NT2/D1 (cell line): Measurements from ENCODE around the gene TNP2.

ENCODE experiments used
- DNase-seq: peaks from one replicate; pipeline ENCODE4 v3.0.0-alpha.2; 2011; ENCODE audit warnings: low read depth, low spot score
- H3K27me3 ChIP-seq: 2 replicates; pipeline ENCODE4 v1.6.0; 2011; ENCODE audit warnings: mild to moderate bottlenecking; ENCODE audit not compliant: insufficient read length, insufficient read depth
- H3K36me3 ChIP-seq: 2 replicates; pipeline ENCODE4 v1.6.1; 2011; ENCODE audit warnings: mild to moderate bottlenecking, low read length, mixed read lengths; ENCODE audit not compliant: insufficient read depth, insufficient read length
- H3K4me1 ChIP-seq: 2 replicates; pipeline ENCODE4 v1.5.1; 2011; ENCODE audit not compliant: insufficient read depth, insufficient read length
- H3K4me3 ChIP-seq: 2 replicates; pipeline ENCODE4 v1.5.1; 2011; ENCODE audit warnings: low read depth; ENCODE audit not compliant: insufficient read length
- H3K9ac ChIP-seq: 2 replicates; pipeline ENCODE4 v1.6.0; 2011; ENCODE audit warnings: low read depth; ENCODE audit not compliant: insufficient read length
- H3K9me3 ChIP-seq: 2 replicates; pipeline ENCODE4 v1.5.1; 2011; ENCODE audit warnings: mild to moderate bottlenecking, low read length; ENCODE audit not compliant: insufficient read depth
- SUZ12 ChIP-seq: IDR thresholded peaks from 2 replicates; pipeline ENCODE4 v1.6.1; 2011; ENCODE audit not compliant: insufficient read length, insufficient read depth; ENCODE audit errors: extremely low read depth
- YY1 ChIP-seq: IDR thresholded peaks from 2 replicates; pipeline ENCODE4 v1.6.1; 2011; ENCODE audit not compliant: insufficient read length, insufficient read depth
- ZNF274 ChIP-seq: IDR thresholded peaks from 2 replicates; pipeline ENCODE4 v1.6.1; 2011; ENCODE audit warnings: mild to moderate bottlenecking, low read depth, low read length

TNP2 gene

GRCh38 chr16:11255737-11256660 lies 13.1 kb downstream of the TNP2 start, which contains the start of gene SOCS1:
Gene SOCS1 (minus strand): TSS chr16:11256204. CDS start chr16:11255478, 726 bp downstream.
- Histone ChIP-seq H3K27me3 (peaks cover 3% of the 10 kb centered on the region), H3K4me3 (peak within 1 kb of the TSS; percentile 81), H3K9ac (peak within 1 kb of the TSS; percentile 88), H3K4me1 (peaks cover 16% of the 10 kb centered on the region), H3K36me3 (peaks cover 38% of the 10 kb centered on the region), H3K9me3 (no peaks in the 10 kb centered on the region)
- DNase-seq, result peak; percentile 79
- TF ChIP-seq ZNF274 (no peak), SUZ12 (no peak), YY1 (no peak)

GRCh38 chr16:11254913-11255736 lies 14.0 kb downstream of the TNP2 start:
- no peak for DNase-seq
- Histone ChIP-seq H3K9me3 (no peaks in the 10 kb centered on the region), H3K9ac (peak overlapping the region; percentile 88), H3K4me1 (peaks cover 11% of the 10 kb centered on the region), H3K36me3 (peaks cover 38% of the 10 kb centered on the region), H3K27me3 (peaks cover 3% of the 10 kb centered on the region), H3K4me3 (peak overlapping the region; percentile 81)
- TF ChIP-seq YY1 (no peak), ZNF274 (no peak), SUZ12 (no peak)

GRCh38 chr16:11253995-11254912 lies 14.9 kb downstream of the TNP2 start:
- TF ChIP-seq ZNF274 (no peak), YY1 (no peak), SUZ12 (no peak)
- H3K9ac ChIP-seq, result peak overlapping the region; percentile 88
- H3K27me3 ChIP-seq, result no peaks in the 10 kb centered on the region
- H3K36me3 ChIP-seq, result peaks cover 38% of the 10 kb centered on the region
- H3K9me3 ChIP-seq, result no peaks in the 10 kb centered on the region
- peaks cover 18% of the 10 kb centered on the region for H3K4me1 ChIP-seq
- peak overlapping the region; percentile 81 for H3K4me3 ChIP-seq
- no peak for DNase-seq

- peak overlapping the region; percentile 26 for H3K9ac ChIP-seq
- TF ChIP-seq YY1 (no peak), SUZ12 (no peak), ZNF274 (no peak)
- H3K36me3 ChIP-seq, result peaks cover 38% of the 10 kb centered on the region
- H3K27me3 ChIP-seq, result no peaks in the 10 kb centered on the region
- peak overlapping the region; percentile 6 for H3K4me3 ChIP-seq
- H3K9me3 ChIP-seq, result no peaks in the 10 kb centered on the region
- no peak for DNase-seq
- H3K4me1 ChIP-seq, result peaks cover 21% of the 10 kb centered on the region
Measured at GRCh38 chr16:11253009-11253994, 15.8 kb downstream of the TNP2 start.

GRCh38 chr16:11252482-11252931 lies 16.6 kb downstream of the TNP2 start:
- Histone ChIP-seq H3K4me3 (no peak overlapping the region), H3K36me3 (peaks cover 38% of the 10 kb centered on the region), H3K27me3 (no peaks in the 10 kb centered on the region), H3K9ac (no peak overlapping the region), H3K9me3 (no peaks in the 10 kb centered on the region), H3K4me1 (peaks cover 21% of the 10 kb centered on the region)
- TF ChIP-seq SUZ12 (no peak), YY1 (no peak), ZNF274 (no peak)
- DNase-seq, result no peak
